Right renal cortex interstitium (tissue), 3 donors: ENCODE measurements around the gene CMTM5. TPM values are rescaled to one million over a fixed set of nuclear protein-coding genes. Genes with fewer than 3 reads are reported as not detected.
"Not testable (repeated sequence)": the region's sequence is repeated elsewhere in the genome, so short reads cannot be mapped to it uniquely, and the experiment has no call there.

ENCODE experiments used
- DNase-seq, 3 donors: peaks; one replicate each; pipeline ENCODE4 v3.0.0-alpha.2; 2013; ENCODE audit warnings: low read depth in 3 of 3, low spot score in 2 of 3
- polyA plus RNA-seq, 3 donors: library from polyadenylated mRNA; unstranded; fragments of 120-200 nt; gene quantifications; one replicate each; pipeline ENCODE4 v1.2.1, GENCODE V29; 2013; ENCODE audit not compliant: insufficient read length in 3 of 3

CMTM5 gene
- polyA plus RNA-seq, 3 donors, result 2.2 to 3.9 (median 2.9) TPM

GRCh38 chr14:23377573-23378563, 1.0 kb downstream of the CMTM5 start:
- no peak for DNase-seq

- no peak for DNase-seq
Observed at GRCh38 chr14:23378612-23379220, 1.9 kb downstream of the CMTM5 start.

GRCh38 chr14:23379366-23380196, 2.7 kb downstream of the CMTM5 start:
- DNase-seq, result no peak

- no peak for DNase-seq
Observed at GRCh38 chr14:23380197-23380914, 3.5 kb downstream of the CMTM5 start.

- DNase-seq, result no peak
Observed at GRCh38 chr14:23380976-23381375, 4.1 kb downstream of the CMTM5 start.

GRCh38 chr14:23381871-23382270, 5.0 kb downstream of the CMTM5 start:
- DNase-seq, result no peak

GRCh38 chr14:23382276-23382675, 5.4 kb downstream of the CMTM5 start:
- no peak for DNase-seq

- no peak for DNase-seq
Observed at GRCh38 chr14:23382731-23383440, 6.0 kb downstream of the CMTM5 start.

GRCh38 chr14:23384364-23385080, 7.7 kb downstream of the CMTM5 start:
- no peak for DNase-seq

GRCh38 chr14:23385244-23385641, 8.4 kb downstream of the CMTM5 start:
- DNase-seq, result no peak

- no peak for DNase-seq
Observed at GRCh38 chr14:23385642-23386265, 8.9 kb downstream of the CMTM5 start.

- not testable (repeated sequence) for DNase-seq
Observed at GRCh38 chr14:23386266-23386657, 9.4 kb downstream of the CMTM5 start.

- DNase-seq, result no peak
Observed at GRCh38 chr14:23386999-23387398, 10.2 kb downstream of the CMTM5 start.

GRCh38 chr14:23387916-23388882, 11.4 kb downstream of the CMTM5 start:
- DNase-seq, result no peak

GRCh38 chr14:23388996-23389395, 12.2 kb downstream of the CMTM5 start:
- no peak for DNase-seq

- DNase-seq, result no peak
Observed at GRCh38 chr14:23389396-23389795, 12.6 kb downstream of the CMTM5 start.

- DNase-seq, result not testable (repeated sequence)
Observed at GRCh38 chr14:23389871-23390270, 13.0 kb downstream of the CMTM5 start.
